Bronchial epithelial cell (primary cell): ENCODE measurements around the gene EYS. TPM values are rescaled to one million over a fixed set of nuclear protein-coding genes. Genes with fewer than 3 reads are reported as not detected.

Experiments
- DNase-seq: peaks from one replicate; pipeline ENCODE4 v3.0.0-alpha.2; 2010; ENCODE audit warnings: low read depth
- FAIRE-seq: peaks from 2 replicates; lab custom pipeline; 2011; peaks lifted over from hg19 to GRCh38; lab: Jason Lieb, UNC
- H3K27me3 ChIP-seq: 2 replicates; pipeline ENCODE4 v1.5.1; 2011; ENCODE audit warnings: low read length; ENCODE audit not compliant: control insufficient read depth, insufficient read depth
- H3K36me3 ChIP-seq: 2 replicates; pipeline ENCODE4 v1.5.1; 2011; ENCODE audit warnings: low read length; ENCODE audit not compliant: control insufficient read depth, insufficient read depth
- H3K4me3 ChIP-seq: 2 replicates; pipeline ENCODE4 v1.5.1; 2011; ENCODE audit warnings: mild to moderate bottlenecking, low read depth, low read length, control low read depth
- total RNA-seq: library from RNA; depleted of rRNA; stranded (reverse); fragments of >200 nt; gene quantifications from 2 replicates; pipeline ENCODE4 v1.2.1, GENCODE V29; 2014
- TF ChIP-seq, protein P1 (sequence below): IDR thresholded peaks from 2 replicates; pipeline ENCODE4 v1.5.1; 2011; ENCODE audit warnings: mild to moderate bottlenecking, moderate library complexity, low read length, control low read depth, inconsistent platforms; ENCODE audit not compliant: insufficient read depth, severe bottlenecking

Gene EYS
- total RNA-seq, 1 donor from 2014 or later: 0.53 TPM

DNA sequence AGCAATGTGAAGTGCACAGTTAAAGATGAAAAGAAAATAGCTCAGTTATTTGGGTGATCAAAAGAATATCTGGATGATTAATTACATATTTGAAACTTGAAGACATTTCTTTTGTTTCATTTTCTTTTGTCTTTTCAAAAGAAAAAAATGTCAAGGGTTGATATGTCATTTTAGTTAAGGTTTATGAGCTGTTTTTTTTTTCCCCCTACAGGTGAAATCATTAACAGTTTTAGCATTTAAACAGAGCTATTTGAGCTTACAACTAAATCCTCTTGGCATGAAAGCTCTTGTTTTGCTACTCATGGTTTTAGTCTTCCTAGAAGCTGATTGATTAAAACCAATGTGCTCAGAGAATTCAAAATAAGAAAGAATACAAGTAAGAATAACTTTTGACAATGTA, 1184.2 kb downstream of the EYS start:
- Histone ChIP-seq H3K27me3 (no peaks in the 10 kb centered on the region), H3K4me3 (no peak overlapping the region), H3K36me3 (no peaks in the 10 kb centered on the region)
- no peak for FAIRE-seq
- DNase-seq: no peak
- TF ChIP-seq, protein P1, sequence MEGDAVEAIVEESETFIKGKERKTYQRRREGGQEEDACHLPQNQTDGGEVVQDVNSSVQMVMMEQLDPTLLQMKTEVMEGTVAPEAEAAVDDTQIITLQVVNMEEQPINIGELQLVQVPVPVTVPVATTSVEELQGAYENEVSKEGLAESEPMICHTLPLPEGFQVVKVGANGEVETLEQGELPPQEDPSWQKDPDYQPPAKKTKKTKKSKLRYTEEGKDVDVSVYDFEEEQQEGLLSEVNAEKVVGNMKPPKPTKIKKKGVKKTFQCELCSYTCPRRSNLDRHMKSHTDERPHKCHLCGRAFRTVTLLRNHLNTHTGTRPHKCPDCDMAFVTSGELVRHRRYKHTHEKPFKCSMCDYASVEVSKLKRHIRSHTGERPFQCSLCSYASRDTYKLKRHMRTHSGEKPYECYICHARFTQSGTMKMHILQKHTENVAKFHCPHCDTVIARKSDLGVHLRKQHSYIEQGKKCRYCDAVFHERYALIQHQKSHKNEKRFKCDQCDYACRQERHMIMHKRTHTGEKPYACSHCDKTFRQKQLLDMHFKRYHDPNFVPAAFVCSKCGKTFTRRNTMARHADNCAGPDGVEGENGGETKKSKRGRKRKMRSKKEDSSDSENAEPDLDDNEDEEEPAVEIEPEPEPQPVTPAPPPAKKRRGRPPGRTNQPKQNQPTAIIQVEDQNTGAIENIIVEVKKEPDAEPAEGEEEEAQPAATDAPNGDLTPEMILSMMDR: no peak

DNA sequence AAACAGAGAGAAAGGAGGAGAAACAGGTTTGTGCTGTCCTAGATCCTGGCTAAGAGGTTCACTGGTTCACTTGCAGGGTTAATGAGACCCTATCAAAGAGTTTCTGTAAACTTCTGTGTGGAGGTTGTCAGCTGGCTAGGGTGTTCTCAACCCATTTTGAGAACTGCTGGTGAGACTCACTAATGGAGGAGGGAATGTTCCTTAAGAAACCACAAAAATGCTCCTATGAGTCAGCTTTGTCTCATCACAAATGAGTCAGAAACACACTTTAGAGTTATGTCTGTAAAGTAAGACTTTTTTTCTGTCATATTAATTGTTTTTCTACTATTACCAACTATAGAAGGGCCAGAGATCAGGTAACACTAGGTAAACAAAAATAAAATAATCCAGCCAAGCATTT, 1187.0 kb downstream of the EYS start:
- no peak for FAIRE-seq
- peak; percentile 98 for DNase-seq
- TF ChIP-seq, protein P1: no peak

DNA sequence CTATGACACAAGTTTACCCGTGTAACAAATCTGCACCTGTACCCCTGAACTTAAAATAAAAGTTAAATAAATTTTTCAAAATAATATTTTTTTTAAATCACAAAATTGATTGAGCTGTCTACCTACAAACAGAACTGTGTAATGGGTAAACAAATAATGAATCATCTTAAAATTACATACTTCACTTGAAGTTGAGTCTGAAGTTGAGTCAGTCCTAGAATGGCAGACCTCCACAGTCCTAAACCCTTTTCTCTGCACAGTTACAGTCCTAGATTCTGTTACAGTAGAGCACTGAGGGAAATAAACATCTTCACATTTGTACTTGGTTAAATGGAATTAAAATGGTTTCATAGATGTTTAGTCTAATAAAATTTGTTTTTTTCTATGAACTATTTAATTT, 1190.6 kb downstream of the EYS start:
- FAIRE-seq (no peak), DNase-seq (peak; percentile 54)
- Histone ChIP-seq H3K4me3 (no peak overlapping the region), H3K36me3 (no peaks in the 10 kb centered on the region), H3K27me3 (no peaks in the 10 kb centered on the region)
- TF ChIP-seq, protein P1: no peak

More for the DNA sequence above, 1187.0 kb downstream of the EYS start:
- Histone ChIP-seq H3K27me3 (no peaks in the 10 kb centered on the region), H3K36me3 (no peaks in the 10 kb centered on the region), H3K4me3 (no peak overlapping the region)

DNA sequence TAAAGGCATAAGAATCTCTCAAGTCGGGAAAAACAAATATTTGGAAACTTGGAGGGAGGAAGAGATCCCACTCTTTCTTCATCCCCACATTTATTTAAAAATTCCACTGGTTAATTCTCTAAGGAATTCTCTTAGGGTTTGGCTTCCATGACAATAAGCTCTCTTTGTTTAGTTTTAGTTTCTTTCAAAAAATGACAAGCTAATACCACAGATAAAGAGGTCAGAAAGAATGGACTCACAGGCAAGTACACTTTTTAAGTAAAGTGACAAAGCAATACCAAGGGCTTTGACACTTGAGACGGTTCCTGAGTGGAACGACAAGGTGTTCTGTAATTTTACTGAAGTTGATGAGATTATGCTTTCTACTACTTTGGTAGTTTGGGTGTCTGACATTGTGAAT, 1199.4 kb downstream of the EYS start:
- no peak overlapping the region for H3K4me3 ChIP-seq
- FAIRE-seq (no peak), DNase-seq (no peak)
- TF ChIP-seq, protein P1: no peak
- no peaks in the 10 kb centered on the region for H3K36me3 ChIP-seq
- H3K27me3 ChIP-seq: no peaks in the 10 kb centered on the region

DNA sequence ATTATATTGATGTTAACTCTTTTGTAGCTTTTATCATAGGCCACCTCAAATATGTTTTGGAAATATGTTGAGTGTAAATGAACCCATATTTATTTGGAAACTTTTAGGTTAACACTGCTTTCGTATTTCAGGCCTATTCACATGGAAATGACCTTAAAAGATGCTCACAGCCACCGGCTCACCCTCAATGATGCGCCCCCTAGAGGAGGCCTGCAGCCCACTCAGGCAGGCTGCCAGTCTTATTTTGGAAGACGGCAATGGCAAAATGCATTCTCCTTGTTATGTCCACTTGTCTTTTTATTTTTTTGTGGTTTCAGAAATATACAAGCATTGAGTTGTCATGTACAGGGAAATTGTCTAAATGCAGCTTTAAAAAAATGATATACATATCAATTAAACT, 1201.7 kb downstream of the EYS start:
- no peak for FAIRE-seq

More for the DNA sequence above, 1201.7 kb downstream of the EYS start:
- TF ChIP-seq, protein P1: peak; percentile 55
- no peak for DNase-seq
- Histone ChIP-seq H3K4me3 (no peak overlapping the region), H3K27me3 (no peaks in the 10 kb centered on the region), H3K36me3 (no peaks in the 10 kb centered on the region)
